ENCODE results near the gene ZNF263. TPM values are rescaled to one million over a fixed set of nuclear protein-coding genes. Genes with fewer than 3 reads are reported as not detected.
A peak's percentile ranks its signal among the peaks of the same experiment; 100 is the strongest.

The ZNF263 gene
- total RNA-seq, 2 experiments from 2014 or later: 27.6 to 65.9 TPM

DNA sequence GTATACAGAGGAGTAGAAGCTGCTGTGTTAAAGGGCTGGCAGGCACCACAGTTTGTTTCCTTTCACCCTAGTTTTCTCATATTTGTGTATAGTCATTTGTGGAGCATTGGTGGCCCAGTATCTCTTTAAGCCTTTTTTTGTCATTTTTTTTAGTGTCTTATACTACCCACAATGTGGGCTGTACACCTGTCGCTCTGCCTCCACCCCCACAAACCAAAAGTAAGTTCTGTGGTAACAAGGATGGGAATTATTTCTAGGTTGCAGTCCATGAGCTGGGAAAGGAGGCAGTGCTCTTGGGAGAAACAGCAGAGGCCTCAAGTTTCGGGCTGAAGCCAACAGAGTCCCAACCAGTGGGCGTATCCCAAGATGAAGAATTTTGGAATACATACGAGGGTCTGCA is 28.2 kb downstream of the ZNF263 start:
- CTCF ChIA-PET (ENCODE audit: unreplicated experiment): no interaction called here
- Histone ChIP-seq H3K4me3 (ENCODE audit: low read depth, low read length, poor library complexity, severe bottlenecking) (no peak overlapping the region), H3K4me2 (ENCODE audit: low read length) (no peak overlapping the region), H3K36me3 (ENCODE audit: insufficient read depth, low read length) (no peaks in the 10 kb centered on the region), H3K4me1 (ENCODE audit: insufficient read depth, low read length, poor library complexity, severe bottlenecking) (no peaks in the 10 kb centered on the region), H2AFZ (ENCODE audit: low read length) (no peak overlapping the region), H3K9me3 (ENCODE audit: low read length) (no peaks in the 10 kb centered on the region), H4K20me1 (ENCODE audit: insufficient read depth, low read length) (no peaks in the 10 kb centered on the region), H3K27ac (ENCODE audit: low read depth, low read length, poor library complexity, severe bottlenecking) (no peak overlapping the region), H3K79me2 (ENCODE audit: insufficient read depth, low read depth, low read length) (no peaks in the 10 kb centered on the region), H3K9me2 (ENCODE audit: insufficient read depth, low read length) (no peaks in the 10 kb centered on the region)
- intact Hi-C loops (cut with micrococcal nuclease; ENCODE audit: unreplicated experiment): no loop called here
- no peak for TF ChIP-seq CTCF (conservative IDR thresholded peaks at IDR 0.05; ENCODE audit: low read length)
- no peak for TF ChIP-seq EZH2phosphoT487 (IDR thresholded peaks at IDR 0.05; ENCODE audit: borderline replicate concordance, low read depth, low read length)
- no peak for DNase-seq (ENCODE audit: low spot score)
- BruUV-seq (replicated peaks): no TSS peak
- POLR2A ChIA-PET: interaction anchor here (0.7 kb wide), 1 partner anchor 49 kb away, joined by 3 read pairs; no protein-coding TSS in a partner anchor

GRCh38 chr16:3317315-3317999 is 34.2 kb downstream of the ZNF263 start:
- ChIA-PET POLR2A (no interaction called here), CTCF (ENCODE audit: unreplicated experiment) (no interaction called here)
- H3K9me2 ChIP-seq (ENCODE audit: insufficient read depth, low read length): no peaks in the 10 kb centered on the region
- H3K79me2 ChIP-seq (ENCODE audit: insufficient read depth, low read depth, low read length): no peaks in the 10 kb centered on the region
- no peaks in the 10 kb centered on the region for H3K36me3 ChIP-seq (ENCODE audit: insufficient read depth, low read length)
- intact Hi-C loops (cut with micrococcal nuclease; ENCODE audit: unreplicated experiment): no loop called here
- no peak overlapping the region for H3K4me2 ChIP-seq (ENCODE audit: low read length)
- H3K4me1 ChIP-seq (ENCODE audit: insufficient read depth, low read length, poor library complexity, severe bottlenecking): no peaks in the 10 kb centered on the region
- BruUV-seq (replicated peaks): TSS peak; percentile 57
- TF ChIP-seq EZH2phosphoT487 (IDR thresholded peaks at IDR 0.05; ENCODE audit: borderline replicate concordance, low read depth, low read length) (no peak), CTCF (conservative IDR thresholded peaks at IDR 0.05; ENCODE audit: low read length) (no peak)
- H3K27ac ChIP-seq (ENCODE audit: low read depth, low read length, poor library complexity, severe bottlenecking): no peak overlapping the region
- no peak for DNase-seq (ENCODE audit: low spot score)
- H4K20me1 ChIP-seq (ENCODE audit: insufficient read depth, low read length): no peaks in the 10 kb centered on the region
- no peaks in the 10 kb centered on the region for H3K9me3 ChIP-seq (ENCODE audit: low read length)
- H2AFZ ChIP-seq (ENCODE audit: low read length): no peak overlapping the region
- no peak overlapping the region for H3K4me3 ChIP-seq (ENCODE audit: low read depth, low read length, poor library complexity, severe bottlenecking)

DNA sequence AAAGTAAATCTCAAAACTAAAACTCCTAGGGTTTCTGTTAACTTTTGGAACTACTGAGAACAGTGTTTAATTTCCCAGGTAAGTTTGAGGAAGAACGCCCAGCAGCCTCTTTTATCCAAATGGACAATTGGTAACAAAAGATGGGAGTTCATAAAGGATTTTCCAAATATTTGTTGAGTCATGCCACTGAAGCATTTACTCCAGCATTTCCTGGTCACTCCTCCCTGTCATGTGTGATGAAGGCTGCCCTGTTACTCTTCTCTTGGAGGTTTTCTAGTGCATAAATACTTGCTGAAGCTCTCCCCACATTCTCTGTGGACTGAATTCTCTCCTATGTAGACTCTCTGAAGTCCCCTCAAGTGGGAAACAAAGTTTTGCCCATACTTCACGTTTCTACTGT is 38.5 kb downstream of the ZNF263 start:
- no peak for DNase-seq (ENCODE audit: low spot score)
- Histone ChIP-seq H3K9me3 (ENCODE audit: low read length) (no peaks in the 10 kb centered on the region), H4K20me1 (ENCODE audit: insufficient read depth, low read length) (no peaks in the 10 kb centered on the region), H3K79me2 (ENCODE audit: insufficient read depth, low read depth, low read length) (no peaks in the 10 kb centered on the region), H3K4me3 (ENCODE audit: low read depth, low read length, poor library complexity, severe bottlenecking) (no peak overlapping the region), H3K36me3 (ENCODE audit: insufficient read depth, low read length) (no peaks in the 10 kb centered on the region), H3K4me2 (ENCODE audit: low read length) (no peak overlapping the region), H3K4me1 (ENCODE audit: insufficient read depth, low read length, poor library complexity, severe bottlenecking) (no peaks in the 10 kb centered on the region), H2AFZ (ENCODE audit: low read length) (peak overlapping the region; percentile 24; the same call in 1 of the 2 replicates), H3K9me2 (ENCODE audit: insufficient read depth, low read length) (no peaks in the 10 kb centered on the region), H3K27ac (ENCODE audit: low read depth, low read length, poor library complexity, severe bottlenecking) (no peak overlapping the region)
- intact Hi-C loops (cut with micrococcal nuclease; ENCODE audit: unreplicated experiment): no loop called here
- CTCF ChIA-PET (ENCODE audit: unreplicated experiment): no interaction called here
- POLR2A ChIA-PET: interaction anchor here (1.0 kb wide), 1 partner anchor 122 kb away, joined by 3 read pairs; no protein-coding TSS in a partner anchor
- BruUV-seq (replicated peaks): no TSS peak
- TF ChIP-seq CTCF (conservative IDR thresholded peaks at IDR 0.05; ENCODE audit: low read length): no peak
- TF ChIP-seq EZH2phosphoT487 (IDR thresholded peaks at IDR 0.05; ENCODE audit: borderline replicate concordance, low read depth, low read length): no peak

Measured in OCI-LY7 (cell line).